Eye (tissue), 1 donor: Measurements from ENCODE around the gene LGI2.
A peak's percentile ranks its signal among the peaks of the same experiment; 100 is the strongest.

Experiments
- DNase-seq: peaks from one replicate; pipeline ENCODE4 v3.0.0-alpha.2; 2015

LGI2 gene

DNA sequence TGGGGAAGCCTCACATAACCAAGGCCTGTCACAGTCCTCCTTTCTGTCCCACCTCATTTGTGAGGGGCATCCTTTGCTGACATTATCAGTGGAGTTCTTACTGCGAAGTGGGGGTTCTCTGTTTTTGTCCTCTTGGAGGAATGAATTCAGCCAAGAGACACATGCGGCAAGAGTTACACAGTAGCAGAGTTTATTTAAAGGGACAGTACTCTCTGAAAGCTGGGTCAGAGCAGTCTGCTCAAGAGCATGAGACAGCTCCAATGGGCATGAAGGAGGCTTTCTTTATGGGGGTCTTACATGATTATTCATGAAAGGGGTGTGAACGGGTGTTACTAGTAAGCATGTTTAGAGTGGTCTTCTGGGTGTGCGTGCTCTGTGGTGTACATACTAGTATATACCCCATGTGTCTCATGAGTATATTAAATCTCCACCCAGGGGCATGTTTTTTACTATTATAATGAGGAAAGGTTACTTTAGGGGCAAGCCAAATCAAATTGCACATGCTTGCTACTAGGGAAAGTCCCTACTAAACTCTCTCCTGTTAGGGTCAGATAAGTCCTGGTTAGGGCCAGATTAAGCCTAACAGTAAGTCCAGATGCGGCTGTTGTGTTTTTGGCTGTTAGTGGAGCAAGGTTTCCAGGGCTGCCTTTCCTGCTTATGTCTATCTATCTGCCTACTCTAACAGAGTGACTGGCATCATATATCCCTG is 19.8 kb upstream of the LGI2 start:
- no peak for DNase-seq

- no peak for DNase-seq
These were observed 12.8 kb upstream of the LGI2 start for GRCh38 chr4:25043548-25043947.

DNA sequence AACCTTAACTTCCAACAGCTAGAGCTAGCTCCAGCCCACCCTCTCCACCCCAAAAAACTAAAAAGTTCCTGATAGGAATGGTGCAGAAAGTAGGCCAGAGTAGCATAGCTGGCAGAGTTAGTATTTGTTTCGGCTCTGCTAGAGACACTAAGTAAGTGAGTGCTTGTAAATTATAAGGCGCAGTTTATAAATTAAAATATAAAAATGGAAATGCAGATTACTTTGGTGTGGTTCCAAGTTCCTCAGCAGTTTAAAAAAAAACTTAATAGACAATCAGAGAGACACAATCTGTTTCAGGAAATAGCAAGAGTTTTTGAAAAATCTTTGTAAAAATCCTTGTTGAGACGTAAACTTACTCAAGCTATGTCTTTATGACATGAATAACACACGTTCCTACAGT is 2.8 kb upstream of the LGI2 start:
- no peak for DNase-seq

DNA sequence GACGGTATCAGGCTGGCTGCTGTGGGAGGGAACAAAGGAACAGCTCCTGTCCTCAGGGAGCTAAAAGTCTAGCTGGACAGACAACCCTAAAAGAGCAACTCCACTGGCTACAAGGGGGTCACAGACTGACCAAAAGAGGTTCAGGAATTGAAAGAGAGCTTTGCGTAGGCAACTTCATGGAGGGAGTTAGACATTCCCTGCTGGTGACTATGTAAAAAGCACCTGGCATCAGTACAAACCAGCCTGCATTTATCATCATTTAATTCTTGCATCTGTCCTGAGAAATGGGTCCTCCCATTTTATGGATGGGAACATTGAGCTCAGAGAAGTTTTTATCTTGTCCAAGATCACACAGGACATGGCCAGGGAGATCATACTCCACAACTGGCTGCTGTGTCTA is 1.4 kb upstream of the LGI2 start:
- DNase-seq, result peak; percentile 18

- DNase-seq, result peak; percentile 77
These were observed 403 bp upstream of the LGI2 start for GRCh38 chr4:25031077-25031621.

- DNase-seq, result peak; percentile 45
These were observed 1.1 kb downstream of the LGI2 start for GRCh38 chr4:25029479-25030276.

DNA sequence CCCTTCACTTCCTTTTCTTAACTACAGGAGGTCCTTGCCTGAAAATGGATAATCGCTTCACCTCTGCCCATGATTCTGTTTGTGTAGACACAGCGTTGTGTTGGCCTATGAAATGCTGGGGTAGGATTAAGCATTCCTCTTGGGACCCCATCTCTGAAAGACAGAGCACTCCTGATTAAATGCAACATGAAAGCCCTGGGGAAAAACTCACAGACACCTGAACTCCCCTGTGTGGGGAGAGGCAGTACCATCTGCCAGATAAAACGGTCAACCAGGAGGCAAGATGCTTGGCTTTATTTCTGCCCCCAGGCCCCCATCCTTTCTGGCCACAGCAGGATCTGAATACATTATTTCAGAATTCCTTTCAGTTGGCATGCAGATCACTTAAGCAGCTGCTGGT is 1.9 kb downstream of the LGI2 start:
- DNase-seq, result peak; percentile 47

GRCh38 chr4:25022766-25023165 is 8.0 kb downstream of the LGI2 start:
- no peak for DNase-seq

- peak; percentile 37 for DNase-seq
These were observed 9.5 kb downstream of the LGI2 start for GRCh38 chr4:25021216-25021615.

GRCh38 chr4:25020236-25020635 is 10.5 kb downstream of the LGI2 start:
- DNase-seq, result no peak

DNA sequence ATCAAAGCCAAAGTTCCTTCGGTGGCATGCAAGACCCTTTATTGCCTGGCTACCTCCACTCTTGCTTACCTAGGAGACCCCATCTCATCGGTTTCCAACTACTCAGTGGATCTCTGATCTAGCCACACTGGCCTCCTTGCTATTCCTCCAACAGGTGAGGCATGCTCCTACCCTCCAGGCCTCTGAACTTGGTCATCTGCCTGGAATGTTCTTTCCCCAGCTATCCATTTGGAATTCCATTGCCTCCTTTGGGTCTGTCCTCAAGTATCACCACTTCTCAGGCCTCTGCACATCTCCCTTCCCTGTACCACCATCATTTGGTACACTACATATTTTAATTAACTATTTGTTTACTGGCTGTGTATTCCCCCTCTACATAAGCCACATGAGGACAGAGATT is 11.2 kb downstream of the LGI2 start:
- DNase-seq, result no peak

GRCh38 chr4:25015012-25015411 is 15.7 kb downstream of the LGI2 start:
- DNase-seq, result peak; percentile 72

DNA sequence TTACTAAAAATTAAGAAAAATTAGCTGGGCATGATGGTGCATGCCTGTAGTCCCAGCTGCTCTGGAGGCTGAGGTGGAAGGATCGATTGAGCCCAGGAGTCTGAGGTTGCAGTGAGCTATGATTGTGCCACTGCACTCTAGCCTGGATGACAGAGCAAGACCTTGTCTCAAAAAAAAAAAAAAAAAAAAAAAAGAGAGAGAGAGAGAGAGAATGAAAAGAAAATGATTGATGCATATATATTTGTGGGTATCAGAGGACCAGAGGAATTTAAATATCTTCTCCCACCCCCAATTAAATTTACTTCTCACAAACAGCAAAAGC is 16.1 kb downstream of the LGI2 start:
- peak; percentile 8 for DNase-seq

DNA sequence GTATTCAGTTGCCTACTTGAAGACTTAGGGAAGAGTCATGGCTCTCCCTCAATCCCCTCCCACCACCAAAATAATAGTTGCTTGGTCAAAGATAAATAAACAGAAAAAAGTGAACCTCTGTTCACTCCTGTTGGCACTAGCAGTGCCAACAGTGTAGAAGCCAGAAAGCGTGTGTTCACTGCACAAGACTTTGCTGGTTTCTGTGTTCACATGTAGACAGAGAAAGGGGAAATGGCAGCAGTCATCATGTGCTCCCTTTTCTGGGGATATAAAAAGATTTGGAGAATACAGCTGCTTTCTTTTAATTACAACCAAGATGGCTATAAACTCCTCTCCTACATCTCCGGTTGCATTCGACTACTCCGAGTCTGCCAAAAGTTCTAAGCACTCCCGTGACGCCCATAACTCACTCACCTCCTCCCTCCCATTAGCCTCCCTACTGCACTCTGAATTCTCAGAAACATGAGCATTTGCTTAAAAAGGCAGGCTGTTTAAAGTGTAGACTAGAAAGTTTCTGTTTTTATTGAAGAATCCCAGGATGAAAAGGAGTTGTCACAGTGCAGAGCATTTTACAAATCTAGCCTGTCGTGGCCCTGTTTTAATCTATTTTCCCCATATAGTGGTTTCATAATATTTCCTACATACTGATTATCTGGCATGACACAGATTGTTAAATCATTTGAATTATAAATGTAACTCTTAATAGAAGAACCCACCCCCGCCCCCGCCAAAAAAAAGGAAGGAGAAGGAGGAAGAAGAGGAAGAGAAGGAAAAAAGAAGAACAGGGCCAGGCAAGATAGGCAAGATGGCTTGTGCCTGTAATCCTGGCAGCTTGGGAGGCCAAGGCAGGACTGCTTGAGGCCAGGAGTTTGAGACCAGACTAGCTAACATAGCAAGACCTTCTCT is 16.7 kb downstream of the LGI2 start:
- no peak for DNase-seq

DNA sequence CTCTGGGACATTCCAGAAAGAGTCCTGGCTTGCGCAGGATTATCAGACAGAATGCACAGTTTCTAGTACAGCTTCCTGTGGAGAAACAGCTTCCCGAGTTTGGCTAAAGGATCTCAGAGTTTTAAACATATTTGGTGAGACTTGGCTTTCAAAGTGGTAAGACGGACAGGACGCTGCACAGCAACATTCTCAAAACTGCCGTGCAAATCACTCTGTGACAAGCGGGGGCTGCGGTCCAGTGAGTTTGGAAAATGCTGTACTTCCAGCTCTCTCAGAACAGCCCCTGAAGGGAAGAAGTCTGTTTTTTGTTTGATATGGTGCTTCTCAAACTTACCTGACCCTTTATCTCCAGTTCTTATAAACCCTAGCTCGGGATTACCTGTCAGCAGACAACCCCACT is 18.1 kb downstream of the LGI2 start:
- DNase-seq, result no peak

DNA sequence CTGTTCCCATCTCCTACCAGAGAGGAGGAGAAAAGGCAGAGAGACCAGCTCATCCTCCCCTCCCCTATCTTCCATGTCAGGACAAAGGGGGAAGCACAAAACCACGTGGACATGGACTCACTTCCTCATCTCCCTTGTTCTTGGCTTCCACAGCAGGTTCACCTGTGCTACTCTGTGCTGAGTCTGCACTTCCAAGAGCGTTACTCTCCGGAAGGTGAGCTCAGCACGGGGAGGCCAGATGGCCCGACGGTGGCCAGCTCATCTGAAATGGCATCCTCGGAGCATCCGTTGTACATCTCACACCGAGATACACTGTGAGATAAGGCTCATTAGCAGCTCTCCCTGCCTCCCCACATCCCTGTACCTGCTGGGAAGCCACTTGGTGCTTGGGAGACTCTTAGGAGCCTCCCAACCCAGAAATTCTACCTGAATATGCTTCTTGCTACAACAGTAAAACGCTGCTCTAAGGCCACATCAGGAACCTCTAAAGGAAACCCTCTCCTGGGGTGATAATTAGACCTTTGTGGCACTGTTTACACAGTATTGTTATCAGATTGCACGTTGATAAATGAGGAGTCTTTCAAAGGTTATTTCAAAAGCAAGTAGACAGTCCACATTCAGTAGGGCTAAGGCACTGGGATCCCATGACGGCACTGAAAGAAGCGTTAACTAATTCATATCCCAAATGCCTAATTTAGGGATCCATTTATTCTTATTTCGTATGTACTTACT is 19.4 kb downstream of the LGI2 start:
- no peak for DNase-seq

DNA sequence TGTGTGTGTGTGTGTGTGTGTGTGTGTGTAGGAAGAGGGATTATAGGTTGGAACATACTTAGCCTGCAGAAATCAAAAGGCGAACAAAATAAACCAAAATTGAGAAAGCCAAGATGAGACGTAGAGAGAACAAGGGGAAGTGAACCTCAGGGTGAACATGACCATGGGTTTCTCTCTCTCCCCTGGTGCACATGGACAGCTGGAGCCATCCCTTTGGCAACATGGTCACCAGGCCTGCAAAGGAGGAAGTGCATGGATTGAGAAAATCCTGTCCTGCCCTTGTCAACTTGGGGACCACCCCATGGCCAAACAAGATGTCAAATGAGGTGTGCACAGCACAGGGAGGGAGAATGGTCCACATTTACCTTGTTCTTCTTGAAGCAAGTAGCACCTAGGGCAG is 23.1 kb downstream of the LGI2 start:
- no peak for DNase-seq

- DNase-seq, result no peak
These were observed 28.1 kb downstream of the LGI2 start for GRCh38 chr4:25002681-25003080.

- DNase-seq, result no peak
These were observed 29.2 kb downstream of the LGI2 start for GRCh38 chr4:25001509-25001908.

DNA sequence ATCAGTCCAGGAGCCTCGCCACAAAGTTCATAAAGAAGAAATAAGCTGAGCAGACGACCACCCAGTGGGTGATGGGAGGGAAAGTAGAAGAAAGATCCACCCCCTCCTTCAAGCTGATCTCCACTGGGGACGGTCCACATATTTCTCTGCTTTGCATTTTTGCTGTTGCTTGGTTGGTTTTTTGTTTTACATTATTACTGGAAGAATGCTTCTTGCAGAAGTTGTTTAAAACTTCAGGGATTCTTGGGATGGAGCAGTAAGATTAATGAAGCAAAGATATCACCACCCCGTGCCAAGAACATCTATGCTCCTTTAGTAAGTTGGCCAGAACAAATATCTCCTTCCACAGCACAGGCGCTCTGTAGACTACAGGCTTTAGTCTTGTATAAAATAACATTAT is 30.1 kb downstream of the LGI2 start:
- DNase-seq, result no peak

GRCh38 chr4:24999392-25000089 is 31.2 kb downstream of the LGI2 start:
- no peak for DNase-seq

DNA sequence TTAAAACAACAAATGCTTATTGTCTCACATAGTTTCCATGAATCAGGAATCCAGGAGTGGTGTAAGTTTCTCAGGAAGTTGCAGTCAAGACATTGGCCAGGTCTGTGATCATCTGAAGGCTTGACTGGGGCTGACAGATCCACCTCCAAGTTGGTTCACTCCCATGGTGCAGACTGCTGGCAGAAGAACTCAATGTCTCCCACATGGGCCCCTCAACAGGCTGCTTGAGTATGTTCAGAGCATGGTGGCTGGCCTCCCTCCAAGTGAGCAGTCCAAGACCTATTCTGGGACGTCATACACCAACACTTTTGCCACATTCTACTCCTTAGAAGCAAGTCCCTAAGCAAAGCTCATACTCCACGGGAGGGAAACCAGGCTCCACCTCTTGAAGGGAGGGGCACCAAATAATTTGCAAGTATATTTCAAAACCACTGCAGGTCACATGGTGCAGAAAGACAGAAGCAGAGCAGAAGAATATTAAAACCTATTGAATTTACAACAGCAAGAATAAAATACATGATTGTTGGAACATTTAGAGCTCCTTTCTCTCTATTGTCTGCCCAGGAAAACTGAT is 35.3 kb downstream of the LGI2 start:
- DNase-seq, result no peak
